Upper lobe of right lung (tissue), 1 donor: ENCODE measurements around the gene PHLDB3. TPM values are rescaled to one million over a fixed set of nuclear protein-coding genes. Genes with fewer than 3 reads are reported as not detected.

Experiments
- ATAC-seq: fragments of 200-7000 bp; cut with Tn5 transposase; one replicate; pipeline ENCODE4 v1.9.1; 2020; ENCODE audit warnings: mild to moderate bottlenecking, moderate library complexity
- DNase-seq: peaks from one replicate; pipeline ENCODE4 v3.0.0-alpha.2; 2020
- H3K27ac ChIP-seq: fragments of 200-600 bp; one replicate; pipeline ENCODE4 v1.8.0; 2022
- H3K27me3 ChIP-seq: fragments of 200-600 bp; one replicate; pipeline ENCODE4 v1.8.0; 2022; ENCODE audit warnings: mild to moderate bottlenecking
- H3K36me3 ChIP-seq: fragments of 200-600 bp; one replicate; pipeline ENCODE4 v1.8.0; 2022
- H3K4me1 ChIP-seq: fragments of 200-600 bp; one replicate; pipeline ENCODE4 v1.8.0; 2022
- H3K4me3 ChIP-seq: fragments of 200-600 bp; one replicate; pipeline ENCODE4 v1.8.0; 2022; ENCODE audit warnings: mild to moderate bottlenecking
- H3K9me3 ChIP-seq: fragments of 200-600 bp; one replicate; pipeline ENCODE4 v1.8.0; 2022
- CTCF ChIP-seq: fragments of 200-600 bp; IDR thresholded peaks from one replicate; pipeline ENCODE4 v1.8.0; 2022; ENCODE audit warnings: antibody characterized with exemption
- intact Hi-C: fragments of 100-400 bp; cut with DNase I; formaldehyde crosslinking; loops from one replicate; pipeline ENCODE4 v1.11.0; 2022
- total RNA-seq: library from RNA; stranded (reverse); fragmentation: NEBNext Ultra II Directional; extraction: Animal tissue kit (Norgen Biotek cat#: 25700); gene quantifications from one replicate; pipeline ENCODE4 v1.2.1, GENCODE V29; 2021
- donor health status: DM: no; HTN: yes; CAD: no; lungs with severe emphysema.

The PHLDB3 gene
- total RNA-seq, 1 donor from 2014 or later, result 9.1 TPM

DNA sequence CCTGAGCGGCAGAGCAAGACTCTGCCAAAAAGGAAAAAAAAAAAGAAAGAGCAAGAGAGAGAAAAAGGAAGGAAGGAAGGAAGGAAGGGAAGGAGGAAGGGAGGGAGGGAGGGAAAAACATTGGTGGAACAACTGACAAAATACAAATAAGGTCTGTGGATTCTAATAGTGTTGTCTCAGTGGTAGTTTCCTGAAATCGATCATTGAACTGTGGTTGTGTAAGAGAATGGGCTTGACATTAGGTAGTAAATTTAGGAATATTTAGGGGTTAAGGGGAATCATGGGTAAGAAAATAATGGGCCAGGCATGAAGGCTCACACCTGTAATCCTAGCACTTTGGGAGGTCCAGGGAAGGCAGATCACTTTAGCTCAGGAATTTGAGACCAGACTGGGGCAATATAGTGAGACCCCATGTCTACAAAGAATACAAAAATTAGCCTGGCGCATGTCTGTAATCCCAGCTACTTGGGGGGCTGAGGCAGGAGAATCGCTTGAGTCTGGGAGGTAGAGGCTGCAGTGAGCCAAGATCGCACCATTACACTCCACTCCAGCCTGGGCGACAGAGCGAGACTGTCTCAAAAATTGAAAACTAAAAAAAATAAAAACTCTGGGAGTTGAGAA is 14.5 kb downstream of the PHLDB3 start:
- no peak for DNase-seq
- TF ChIP-seq CTCF, result no peak
- H3K27ac ChIP-seq, result no peak overlapping the region
- no peaks in the 10 kb centered on the region for H3K4me1 ChIP-seq
- intact Hi-C loops, result no loop called here
- H3K9me3 ChIP-seq, result no peaks in the 10 kb centered on the region
- ATAC-seq, result no peak
- no peaks in the 10 kb centered on the region for H3K36me3 ChIP-seq
- no peaks in the 10 kb centered on the region for H3K27me3 ChIP-seq
- H3K4me3 ChIP-seq, result no peak overlapping the region

GRCh38 chr19:43489310-43489709 is 15.2 kb downstream of the PHLDB3 start:
- no peak overlapping the region for H3K4me3 ChIP-seq
- no peaks in the 10 kb centered on the region for H3K4me1 ChIP-seq
- no peak overlapping the region for H3K27ac ChIP-seq
- H3K36me3 ChIP-seq, result no peaks in the 10 kb centered on the region
- no peaks in the 10 kb centered on the region for H3K9me3 ChIP-seq
- ATAC-seq (peak; percentile 70), DNase-seq (no peak)
- no peak for TF ChIP-seq CTCF
- intact Hi-C loops, result no loop called here
- H3K27me3 ChIP-seq, result no peaks in the 10 kb centered on the region

GRCh38 chr19:43488179-43488578 is 16.4 kb downstream of the PHLDB3 start:
- ATAC-seq, result no peak
- no peak for TF ChIP-seq CTCF
- H3K9me3 ChIP-seq, result no peaks in the 10 kb centered on the region
- no peaks in the 10 kb centered on the region for H3K36me3 ChIP-seq
- H3K27me3 ChIP-seq, result no peaks in the 10 kb centered on the region
- intact Hi-C loops, result no loop called here
- no peaks in the 10 kb centered on the region for H3K4me1 ChIP-seq
- H3K4me3 ChIP-seq, result no peak overlapping the region
- DNase-seq, result no peak
- no peak overlapping the region for H3K27ac ChIP-seq

- no peak for ATAC-seq
Observed at GRCh38 chr19:43486412-43486811, 18.1 kb downstream of the PHLDB3 start.

GRCh38 chr19:43485951-43486350 is 18.6 kb downstream of the PHLDB3 start:
- DNase-seq (no peak), ATAC-seq (no peak)
- no peaks in the 10 kb centered on the region for H3K36me3 ChIP-seq
- no peaks in the 10 kb centered on the region for H3K27me3 ChIP-seq
- no peak overlapping the region for H3K4me3 ChIP-seq
- H3K4me1 ChIP-seq, result no peaks in the 10 kb centered on the region
- no peak overlapping the region for H3K27ac ChIP-seq
- intact Hi-C loops, result no loop called here
- H3K9me3 ChIP-seq, result no peaks in the 10 kb centered on the region
- TF ChIP-seq CTCF, result no peak

More at GRCh38 chr19:43486412-43486811, 18.1 kb downstream of the PHLDB3 start:
- DNase-seq, result no peak
- Histone ChIP-seq H3K4me3 (no peak overlapping the region), H3K36me3 (no peaks in the 10 kb centered on the region), H3K27me3 (no peaks in the 10 kb centered on the region), H3K4me1 (no peaks in the 10 kb centered on the region), H3K9me3 (no peaks in the 10 kb centered on the region), H3K27ac (no peak overlapping the region)
- TF ChIP-seq CTCF, result no peak
- intact Hi-C loops, result no loop called here

- Histone ChIP-seq H3K9me3 (no peaks in the 10 kb centered on the region), H3K27ac (no peak overlapping the region), H3K27me3 (no peaks in the 10 kb centered on the region), H3K36me3 (no peaks in the 10 kb centered on the region), H3K4me3 (no peak overlapping the region), H3K4me1 (no peaks in the 10 kb centered on the region)
- ATAC-seq (no peak), DNase-seq (no peak)
- intact Hi-C loops, result no loop called here
- no peak for TF ChIP-seq CTCF
Observed at GRCh38 chr19:43483281-43483680, 21.3 kb downstream of the PHLDB3 start.
